NCI-H1092 treated with DMSO at 0.1 percent for 48 hours (cell line): ENCODE results near the gene EHBP1L1.
A peak's percentile ranks its signal among the peaks of the same experiment; 100 is the strongest.

ENCODE experiments used
- DNase-seq: peaks from one replicate; lab custom pipeline; 2025; lab: John Stamatoyannopoulos, UW

Gene EHBP1L1

GRCh38 chr11:65595131-65595530 is 19.3 kb downstream of the EHBP1L1 start:
- no peak for DNase-seq

DNA sequence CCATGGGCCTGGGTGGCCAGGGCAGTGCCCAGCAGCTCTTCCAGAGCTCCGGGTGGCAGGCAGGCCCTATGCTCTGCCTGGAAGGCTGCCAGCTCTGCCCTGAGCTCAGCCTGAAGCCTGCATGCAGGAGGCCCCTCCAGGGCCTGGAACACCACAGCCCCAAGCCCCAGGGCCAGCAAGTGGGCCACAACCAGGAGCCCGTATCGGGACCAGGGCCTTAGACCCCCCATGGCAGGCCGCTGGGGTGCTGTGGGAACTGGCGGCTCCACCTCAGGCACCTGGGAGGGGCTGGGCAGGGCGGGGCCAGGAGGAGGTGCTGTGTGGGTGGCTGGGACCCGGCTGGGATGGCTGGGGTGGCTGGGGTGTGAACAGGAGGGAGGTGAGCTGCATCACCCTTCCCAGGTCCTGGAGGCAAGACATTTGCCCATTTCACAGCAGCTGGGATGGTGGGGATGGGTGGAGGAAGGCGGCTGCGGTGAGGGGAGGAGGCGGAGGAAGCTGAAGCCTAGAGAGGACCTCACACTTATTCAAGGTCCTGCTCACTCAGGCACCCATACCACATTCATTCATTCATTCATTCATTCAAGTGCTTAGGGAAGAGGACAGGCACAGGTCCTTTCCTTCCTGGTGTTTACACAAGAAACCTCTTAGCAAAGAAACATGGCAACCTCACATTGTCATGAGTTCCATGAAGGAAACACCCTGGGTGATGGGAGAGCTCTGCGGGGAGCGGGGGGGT is 19.9 kb downstream of the EHBP1L1 start, which contains the start of gene KCNK7:
KCNK7 (minus strand) TSS at position 258 of the 739 bp plus-strand sequence; CDS start at position 230, 28 bp downstream.
- no peak for DNase-seq

DNA sequence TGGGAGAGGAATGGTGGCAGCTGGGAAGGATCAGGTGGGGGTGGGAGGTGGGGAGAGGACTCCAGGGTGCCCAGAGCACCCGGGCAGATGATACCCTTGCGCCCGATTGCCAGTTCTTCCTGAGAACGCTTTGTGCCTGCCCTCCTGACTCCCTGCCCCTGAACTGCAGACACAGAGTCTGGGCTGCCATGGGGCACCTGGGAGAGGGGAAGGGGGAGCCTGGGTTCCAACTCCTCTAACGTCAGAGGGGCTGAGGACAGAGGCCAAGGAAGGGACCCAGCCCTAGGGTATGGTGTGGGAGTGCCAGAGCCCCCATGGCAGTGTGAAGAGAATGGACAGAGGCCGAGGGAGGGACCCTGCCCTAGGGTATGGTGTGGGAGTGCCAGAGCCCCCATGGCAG is 20.7 kb downstream of the EHBP1L1 start:
- no peak for DNase-seq

DNA sequence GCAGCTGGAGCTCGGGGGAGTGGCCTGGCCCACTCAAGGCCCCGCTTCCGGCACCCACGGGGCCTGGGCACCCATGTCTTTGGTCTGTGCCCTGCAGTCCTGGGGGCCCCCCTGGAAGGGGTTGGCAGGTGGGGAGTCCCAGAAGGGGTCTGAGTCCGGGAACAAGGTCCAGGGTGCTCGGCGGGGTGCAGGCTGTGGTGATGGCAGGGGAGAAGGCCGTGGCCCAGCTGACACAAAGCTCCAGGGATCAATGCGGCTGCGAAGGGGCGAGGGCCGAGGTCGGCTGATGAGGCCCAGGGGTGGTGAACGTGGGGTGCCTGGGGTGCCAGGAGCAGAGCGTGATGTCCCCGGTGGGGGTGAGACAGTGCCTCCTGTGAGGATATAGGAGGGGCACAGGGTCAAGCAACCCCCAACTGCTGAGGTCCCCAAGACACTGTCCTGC is 22.4 kb downstream of the EHBP1L1 start:
- DNase-seq: no peak

DNA sequence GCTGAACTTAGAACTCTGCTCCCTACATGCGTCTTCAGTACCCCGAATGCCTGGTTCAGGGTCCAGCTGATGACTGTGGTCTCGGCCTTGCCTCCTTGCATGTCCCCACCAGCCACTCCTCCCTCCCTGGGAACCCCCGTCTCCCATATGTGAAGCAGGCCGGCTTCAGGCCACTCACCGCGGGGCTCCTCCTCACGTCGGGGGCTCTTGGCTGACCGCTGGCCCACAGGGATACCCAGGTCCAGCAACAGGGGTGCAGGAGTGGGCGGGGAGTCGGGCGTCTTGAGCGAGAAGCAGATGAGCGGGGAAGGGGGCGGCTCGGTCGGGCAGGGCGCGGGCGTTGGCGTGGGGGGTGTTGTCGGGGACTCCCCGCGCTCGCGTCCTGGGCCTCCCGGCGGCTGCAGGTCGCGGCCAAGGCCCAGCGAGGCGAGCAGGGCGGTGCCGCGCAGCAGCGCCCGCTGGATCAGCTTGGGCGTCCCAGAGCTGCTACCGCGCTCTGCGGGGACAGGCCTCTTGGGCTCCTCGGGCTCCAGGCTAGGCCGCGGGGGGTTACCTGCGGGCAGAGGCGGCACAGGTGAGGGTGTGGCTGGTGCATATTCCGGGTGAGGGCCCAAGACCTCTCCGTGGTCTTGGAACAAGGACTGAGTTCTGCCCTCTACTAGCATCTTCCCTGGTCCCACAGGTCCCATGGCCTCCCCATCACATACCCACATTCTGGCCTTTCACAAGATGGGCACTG is 23.5 kb downstream of the EHBP1L1 start:
- DNase-seq: no peak

DNA sequence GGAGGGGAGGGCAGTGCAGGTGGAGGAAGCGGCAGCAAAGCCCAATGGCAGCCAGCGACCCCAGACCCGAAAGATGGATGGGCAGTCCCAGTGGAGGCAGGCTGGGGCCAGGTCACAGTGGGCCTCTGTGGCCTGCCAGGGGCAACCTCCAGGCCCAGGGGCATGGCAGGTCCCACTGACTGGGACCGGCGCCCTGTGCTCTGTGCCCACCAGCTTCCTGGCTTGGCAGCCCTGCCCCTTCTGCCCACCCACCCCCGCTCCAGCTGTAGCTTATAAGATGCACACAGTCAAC is 24.0 kb downstream of the EHBP1L1 start:
- no peak for DNase-seq

GRCh38 chr11:65604258-65604657 is 28.4 kb downstream of the EHBP1L1 start:
- DNase-seq: no peak

DNA sequence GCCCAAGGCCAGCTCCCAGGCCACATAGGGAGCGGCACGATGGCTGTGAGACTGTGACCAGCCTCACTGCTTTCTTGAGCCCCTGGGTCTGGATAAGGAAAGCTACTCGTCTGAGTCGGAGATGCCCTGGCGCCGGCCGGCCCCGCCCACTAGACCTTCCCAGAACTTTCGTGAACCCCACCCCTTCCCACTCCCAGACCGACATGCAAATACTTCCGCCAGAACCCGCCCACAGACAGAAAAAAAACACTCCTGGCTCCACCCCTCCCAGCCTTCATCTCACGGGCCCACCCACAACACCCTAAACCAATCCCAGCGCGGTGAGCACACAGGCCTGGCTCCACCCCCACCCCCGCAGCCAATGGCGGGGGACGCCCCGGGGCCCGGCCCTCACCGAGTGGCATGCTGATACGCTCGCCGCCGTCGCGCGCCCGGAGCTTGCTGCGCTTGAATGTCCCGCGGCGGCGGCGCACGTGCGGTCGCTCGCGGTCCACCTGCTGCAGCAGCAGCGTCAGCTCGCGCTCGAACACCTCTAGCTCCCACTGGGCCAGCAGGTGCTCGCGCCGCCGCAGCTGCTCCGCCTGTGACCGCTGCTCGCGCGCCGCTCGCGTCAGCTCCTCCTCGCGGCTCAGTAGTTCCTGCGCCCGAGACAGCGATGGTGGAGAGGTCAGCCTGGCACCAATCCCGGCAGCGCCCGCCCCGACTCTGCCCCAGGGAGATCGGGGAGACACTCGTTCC is 31.2 kb downstream of the EHBP1L1 start:
- DNase-seq: peak; percentile 89

DNA sequence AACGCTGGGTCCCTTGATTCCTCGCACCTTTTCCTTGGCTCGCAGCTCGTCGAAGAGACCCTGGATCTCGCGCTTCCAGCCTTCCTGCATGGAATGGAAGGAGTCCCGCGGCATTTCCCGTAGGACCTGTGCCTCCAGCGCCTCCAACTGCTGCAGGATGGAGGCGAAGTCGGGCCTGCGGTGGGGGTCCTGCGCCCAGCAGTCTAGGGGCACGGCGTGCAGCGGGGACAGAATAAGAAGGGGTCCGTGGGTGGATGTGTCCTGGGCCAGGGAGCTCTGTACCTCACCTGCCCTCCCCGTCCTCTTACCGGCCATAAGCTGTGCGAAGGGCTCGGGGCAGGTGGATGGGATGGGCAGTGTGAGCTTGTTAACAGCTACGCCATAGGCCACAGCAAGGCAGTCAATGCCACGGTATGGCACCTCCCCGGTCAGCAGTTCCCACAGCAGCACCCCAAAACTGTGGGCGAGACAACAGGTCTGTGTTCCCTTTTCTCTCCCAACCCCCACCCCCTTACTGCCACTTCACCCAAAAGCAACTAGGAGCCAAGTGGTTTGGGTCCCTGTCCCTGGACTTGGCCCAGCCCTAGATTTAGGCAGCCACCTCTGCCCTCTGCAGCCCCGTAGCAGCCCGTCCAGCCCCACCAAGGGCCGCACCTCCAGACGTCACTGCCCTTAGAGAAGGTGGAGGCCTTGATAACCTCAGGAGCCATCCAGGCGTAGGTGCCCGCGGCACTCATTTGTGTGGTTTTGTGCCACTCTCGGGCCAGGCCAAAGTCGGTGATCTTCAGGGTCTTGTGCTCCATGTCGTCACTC is 32.0 kb downstream of the EHBP1L1 start:
- no peak for DNase-seq

GRCh38 chr11:65609229-65609628 is 33.4 kb downstream of the EHBP1L1 start:
- DNase-seq: no peak

GRCh38 chr11:65609665-65610064 is 33.8 kb downstream of the EHBP1L1 start:
- no peak for DNase-seq

- no peak for DNase-seq
Observed at GRCh38 chr11:65610404-65610803, 34.6 kb downstream of the EHBP1L1 start.

- DNase-seq: no peak
Observed at GRCh38 chr11:65611028-65611757, 35.3 kb downstream of the EHBP1L1 start.

DNA sequence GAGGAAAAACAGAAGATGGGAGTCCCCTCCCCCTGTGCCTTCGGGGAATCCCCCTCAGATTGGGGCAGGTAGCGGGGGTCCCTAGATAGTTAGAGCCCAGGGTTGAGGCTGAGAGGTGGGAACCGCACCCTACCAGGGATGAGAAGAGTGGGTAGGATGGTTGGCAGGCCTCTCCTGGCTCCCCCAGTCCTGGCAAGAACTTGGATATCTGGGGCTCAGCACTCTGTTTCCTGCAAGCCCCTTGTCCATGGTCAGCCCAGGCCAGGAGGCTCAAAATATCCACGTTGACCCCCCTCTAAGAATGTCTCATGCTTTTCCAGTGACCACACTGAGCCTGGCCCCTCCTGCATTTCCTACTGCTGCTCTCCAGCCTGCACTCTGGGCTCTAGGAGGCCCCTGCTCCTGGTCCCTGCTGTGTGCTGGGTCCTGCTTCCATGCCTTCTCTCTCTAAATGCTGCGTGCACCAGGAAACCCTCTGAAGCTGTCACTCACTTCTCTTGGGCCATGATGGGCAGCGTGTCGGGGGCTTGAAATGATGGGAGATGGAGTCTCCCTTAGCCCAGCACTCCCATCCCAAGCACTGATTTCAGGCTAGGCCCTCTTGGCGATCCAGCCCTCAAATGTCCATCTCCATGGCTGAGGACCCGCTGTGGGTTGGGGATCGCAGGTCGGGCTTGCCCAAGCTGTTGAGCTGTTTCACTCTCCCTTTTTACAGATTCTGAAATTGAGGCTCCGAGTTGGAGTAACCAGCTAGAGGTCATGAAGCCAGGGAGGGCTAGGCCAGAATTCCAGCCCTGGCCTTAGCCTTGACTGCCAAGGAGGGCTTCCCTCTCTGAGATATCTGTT is 36.1 kb downstream of the EHBP1L1 start:
- no peak for DNase-seq

GRCh38 chr11:65612691-65613090 is 36.8 kb downstream of the EHBP1L1 start:
- DNase-seq: no peak

DNA sequence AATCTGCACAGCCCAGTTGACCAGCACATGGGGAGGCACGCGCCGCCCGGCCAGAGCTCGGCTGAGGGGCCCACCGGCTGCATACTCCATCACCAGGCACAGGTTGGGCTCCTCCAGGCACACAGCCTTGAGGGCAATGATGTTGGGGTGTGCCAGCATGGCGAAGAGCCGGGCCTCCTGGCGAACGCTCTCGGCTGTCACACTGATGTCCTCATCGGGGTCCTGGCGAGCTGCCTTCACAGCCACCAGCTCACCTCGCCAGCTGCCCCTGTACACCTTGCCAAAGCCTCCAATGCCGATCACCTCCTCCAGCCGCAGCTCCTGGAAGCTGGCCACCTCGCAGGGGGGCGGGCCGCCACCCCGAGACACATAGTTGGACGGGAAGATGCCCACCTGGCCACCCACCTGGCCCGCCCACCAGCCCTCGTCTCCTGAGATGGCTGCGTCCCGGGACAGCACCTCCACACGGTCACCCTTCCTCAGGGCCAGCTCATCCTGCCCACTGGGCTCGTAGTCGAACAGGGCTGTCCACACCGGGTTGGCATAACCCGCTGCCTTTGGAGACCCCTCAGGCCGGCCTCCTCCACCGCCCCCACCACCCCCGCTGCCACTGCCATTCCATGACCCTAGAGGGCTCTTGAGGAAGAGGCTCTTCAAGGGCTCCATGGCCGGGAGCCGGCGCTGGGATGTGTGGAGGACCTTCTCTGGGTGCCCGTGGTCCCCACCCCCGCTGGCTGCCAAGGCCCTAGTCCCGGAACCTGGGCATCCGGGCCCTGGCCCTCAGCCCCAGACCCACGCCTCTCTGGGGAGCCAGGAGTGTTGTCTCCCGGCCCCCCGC is 37.5 kb downstream of the EHBP1L1 start:
- no peak for DNase-seq

DNA sequence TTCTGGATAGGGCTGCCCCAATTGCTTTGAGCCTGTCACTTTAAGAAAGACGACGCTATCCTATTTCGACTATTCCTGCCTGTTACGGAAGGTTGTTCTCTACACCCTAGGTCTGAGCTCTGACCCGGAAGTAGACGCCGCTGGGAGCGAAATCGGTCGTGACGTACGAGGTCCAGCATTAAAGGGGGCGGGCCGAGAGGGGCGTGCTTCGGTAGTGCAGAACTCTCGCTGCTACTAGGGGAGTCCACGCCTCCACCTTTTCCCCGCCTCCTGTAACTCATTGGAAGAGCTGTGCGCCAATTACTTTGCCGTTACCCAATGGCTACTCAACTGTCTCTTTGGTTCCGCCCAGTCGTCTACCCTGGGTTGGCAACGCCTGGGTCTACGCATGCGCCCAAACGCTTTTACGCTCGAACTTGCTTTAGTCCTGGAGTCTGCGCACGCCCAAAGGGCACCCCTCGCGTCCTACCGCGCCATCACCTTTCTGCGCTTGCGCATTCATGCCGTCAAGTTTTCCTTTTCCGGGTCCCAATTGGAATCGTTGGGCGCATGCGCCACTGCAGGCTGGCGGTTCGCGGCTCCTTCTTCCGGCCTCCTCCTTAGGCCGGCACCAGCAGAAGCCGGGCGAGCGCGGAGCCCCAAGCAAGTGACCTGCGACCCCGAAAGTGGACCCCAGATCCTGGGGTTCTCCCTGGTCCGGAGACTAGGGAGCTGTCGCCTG is 39.5 kb downstream of the EHBP1L1 start, which contains the start of gene PCNX3:
PCNX3 (plus strand) TSS at position 548 of the 721 bp plus-strand sequence. CDS start 536 bp downstream, outside the sequence.
- peak; percentile 100 for DNase-seq

DNA sequence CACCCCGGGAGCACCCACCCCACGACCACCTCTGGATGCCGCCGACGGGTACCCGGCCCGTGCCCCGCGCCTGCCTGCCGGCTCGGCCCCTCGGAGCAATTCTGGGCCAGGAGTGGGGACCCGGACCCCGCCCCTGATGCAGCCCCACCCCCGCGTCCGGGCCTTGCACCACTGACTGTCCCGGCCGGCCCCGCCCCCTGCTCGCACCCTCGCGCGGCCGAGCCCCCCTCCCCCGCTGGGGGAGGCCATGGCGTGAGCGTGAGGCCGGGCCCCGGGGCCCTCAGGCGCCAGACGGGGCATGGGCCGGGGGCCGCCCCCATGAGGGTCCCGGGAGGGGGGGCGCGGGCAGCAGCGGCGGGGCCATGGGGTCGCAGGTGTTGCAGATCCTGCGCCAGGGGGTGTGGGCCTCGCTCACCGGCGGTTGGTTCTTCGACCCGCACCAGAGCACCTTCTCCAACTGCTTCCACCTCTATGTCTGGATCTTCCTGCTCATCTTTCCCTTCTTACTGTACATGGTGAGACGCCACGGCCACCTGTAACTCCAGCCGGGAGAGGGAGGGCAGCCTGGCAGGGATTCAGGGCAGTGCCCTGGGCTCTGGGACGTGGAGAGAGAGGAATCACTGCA is 40.2 kb downstream of the EHBP1L1 start:
- peak; percentile 34 for DNase-seq
